GM12878 (cell line): ENCODE measurements around the gene SEPTIN10.

Experiments used
- EP300 ChIP-seq, 2 experiments: fragments of 150-350 bp in 1 of 2; IDR thresholded peaks; 2 replicates each; pipeline ENCODE4 v1.6.1; 2011 to 2012; ENCODE audit warnings: low read depth in 2 of 2, low read length in 2 of 2, borderline replicate concordance in 1 of 2, improper control_type of control experiment in 1 of 2, inconsistent platforms in 1 of 2; ENCODE audit not compliant: control insufficient read depth in 1 of 2
- POLR2AphosphoS5 ChIP-seq: IDR thresholded peaks from 2 replicates; pipeline ENCODE4 v1.6.1; 2011; ENCODE audit warnings: mild to moderate bottlenecking, low read length, inconsistent platforms
- SREBF2 ChIP-seq: IDR thresholded peaks from 2 replicates; pipeline ENCODE4 v1.6.1; 2012; ENCODE audit warnings: mild to moderate bottlenecking, low read length
- TF ChIP-seq, protein P1 (sequence below): fragments of 450-650 bp; IDR thresholded peaks from 2 replicates; pipeline ENCODE4 v1.6.1; 2018; ENCODE audit warnings: borderline replicate concordance, mild to moderate bottlenecking; ENCODE audit not compliant: partially characterized antibody
- TF ChIP-seq, protein P2 (sequence below), 3 experiments: IDR thresholded peaks in 2 of 3; conservative IDR thresholded peaks in 1 of 3; 2 replicates each; pipeline ENCODE4 v1.5.1; 2011; ENCODE audit warnings: low read depth in 3 of 3, low read length in 3 of 3, mild to moderate bottlenecking in 3 of 3, control low read depth in 2 of 3, moderate library complexity in 2 of 3, inconsistent platforms in 1 of 3, mixed read lengths in 1 of 3; ENCODE audit not compliant: control insufficient read depth in 2 of 3, insufficient read depth in 1 of 3; ENCODE audit errors: extremely low read depth in 1 of 3

DNA sequence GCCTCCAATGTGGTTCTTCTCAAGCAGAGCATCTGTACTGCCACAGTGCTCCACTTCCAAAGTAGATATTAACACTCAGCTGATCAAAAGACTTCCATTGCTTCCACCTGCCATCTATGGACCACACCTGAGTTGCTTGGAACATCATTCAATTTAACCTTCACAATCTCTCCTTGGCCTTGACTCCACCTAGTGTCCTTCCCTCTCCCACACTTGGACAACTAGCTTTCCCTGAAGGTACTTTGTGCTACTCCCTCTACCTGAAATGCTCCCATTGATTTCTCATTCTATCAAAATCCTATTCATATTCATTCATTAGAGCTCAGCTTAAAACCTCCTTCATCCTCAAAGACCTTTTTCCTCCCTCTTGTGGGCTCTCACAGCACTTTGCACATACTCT, 49.1 kb upstream of the SEPTIN10 start:
- TF ChIP-seq, protein P1, sequence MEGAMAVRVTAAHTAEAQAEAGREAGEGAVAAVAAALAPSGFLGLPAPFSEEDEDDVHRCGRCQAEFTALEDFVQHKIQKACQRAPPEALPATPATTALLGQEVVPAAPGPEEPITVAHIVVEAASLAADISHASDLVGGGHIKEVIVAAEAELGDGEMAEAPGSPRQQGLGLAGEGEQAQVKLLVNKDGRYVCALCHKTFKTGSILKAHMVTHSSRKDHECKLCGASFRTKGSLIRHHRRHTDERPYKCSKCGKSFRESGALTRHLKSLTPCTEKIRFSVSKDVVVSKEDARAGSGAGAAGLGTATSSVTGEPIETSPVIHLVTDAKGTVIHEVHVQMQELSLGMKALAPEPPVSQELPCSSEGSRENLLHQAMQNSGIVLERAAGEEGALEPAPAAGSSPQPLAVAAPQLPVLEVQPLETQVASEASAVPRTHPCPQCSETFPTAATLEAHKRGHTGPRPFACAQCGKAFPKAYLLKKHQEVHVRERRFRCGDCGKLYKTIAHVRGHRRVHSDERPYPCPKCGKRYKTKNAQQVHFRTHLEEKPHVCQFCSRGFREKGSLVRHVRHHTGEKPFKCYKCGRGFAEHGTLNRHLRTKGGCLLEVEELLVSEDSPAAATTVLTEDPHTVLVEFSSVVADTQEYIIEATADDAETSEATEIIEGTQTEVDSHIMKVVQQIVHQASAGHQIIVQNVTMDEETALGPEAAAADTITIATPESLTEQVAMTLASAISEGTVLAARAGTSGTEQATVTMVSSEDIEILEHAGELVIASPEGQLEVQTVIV: no peak
- TF ChIP-seq, protein P2, sequence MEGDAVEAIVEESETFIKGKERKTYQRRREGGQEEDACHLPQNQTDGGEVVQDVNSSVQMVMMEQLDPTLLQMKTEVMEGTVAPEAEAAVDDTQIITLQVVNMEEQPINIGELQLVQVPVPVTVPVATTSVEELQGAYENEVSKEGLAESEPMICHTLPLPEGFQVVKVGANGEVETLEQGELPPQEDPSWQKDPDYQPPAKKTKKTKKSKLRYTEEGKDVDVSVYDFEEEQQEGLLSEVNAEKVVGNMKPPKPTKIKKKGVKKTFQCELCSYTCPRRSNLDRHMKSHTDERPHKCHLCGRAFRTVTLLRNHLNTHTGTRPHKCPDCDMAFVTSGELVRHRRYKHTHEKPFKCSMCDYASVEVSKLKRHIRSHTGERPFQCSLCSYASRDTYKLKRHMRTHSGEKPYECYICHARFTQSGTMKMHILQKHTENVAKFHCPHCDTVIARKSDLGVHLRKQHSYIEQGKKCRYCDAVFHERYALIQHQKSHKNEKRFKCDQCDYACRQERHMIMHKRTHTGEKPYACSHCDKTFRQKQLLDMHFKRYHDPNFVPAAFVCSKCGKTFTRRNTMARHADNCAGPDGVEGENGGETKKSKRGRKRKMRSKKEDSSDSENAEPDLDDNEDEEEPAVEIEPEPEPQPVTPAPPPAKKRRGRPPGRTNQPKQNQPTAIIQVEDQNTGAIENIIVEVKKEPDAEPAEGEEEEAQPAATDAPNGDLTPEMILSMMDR (IDR thresholded peaks at IDR 0.05 in 2 of 3, conservative IDR thresholded peaks at IDR 0.05 in 1 of 3; ENCODE audit: control insufficient read depth in 2 of 3, extremely low read depth in 1 of 3, insufficient read depth in 1 of 3, low read depth in 3 of 3, low read length in 3 of 3): peak; percentile 36 to 53 (median 37); a peak in 4 of 6 replicates
- TF ChIP-seq EP300 (IDR thresholded peaks at IDR 0.05; ENCODE audit: borderline replicate concordance in 1 of 2, control insufficient read depth in 1 of 2, low read depth in 2 of 2, low read length in 2 of 2): no peak
- TF ChIP-seq POLR2AphosphoS5: no peak
- TF ChIP-seq SREBF2: no peak
